GM21737 (cell line): ENCODE data around the gene VSIG2.
"Not testable (repeated sequence)": the region's sequence is repeated elsewhere in the genome, so short reads cannot be mapped to it uniquely, and the experiment has no call there.

Source experiments
- ATAC-seq: cut with Tn5 transposase; IDR thresholded peaks from one replicate; pipeline ENCODE4 v1.9.1; 2021; ENCODE audit warnings: mild to moderate bottlenecking, moderate library complexity; ENCODE audit not compliant: unreplicated experiment

VSIG2 gene, protein sequence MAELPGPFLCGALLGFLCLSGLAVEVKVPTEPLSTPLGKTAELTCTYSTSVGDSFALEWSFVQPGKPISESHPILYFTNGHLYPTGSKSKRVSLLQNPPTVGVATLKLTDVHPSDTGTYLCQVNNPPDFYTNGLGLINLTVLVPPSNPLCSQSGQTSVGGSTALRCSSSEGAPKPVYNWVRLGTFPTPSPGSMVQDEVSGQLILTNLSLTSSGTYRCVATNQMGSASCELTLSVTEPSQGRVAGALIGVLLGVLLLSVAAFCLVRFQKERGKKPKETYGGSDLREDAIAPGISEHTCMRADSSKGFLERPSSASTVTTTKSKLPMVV

DNA sequence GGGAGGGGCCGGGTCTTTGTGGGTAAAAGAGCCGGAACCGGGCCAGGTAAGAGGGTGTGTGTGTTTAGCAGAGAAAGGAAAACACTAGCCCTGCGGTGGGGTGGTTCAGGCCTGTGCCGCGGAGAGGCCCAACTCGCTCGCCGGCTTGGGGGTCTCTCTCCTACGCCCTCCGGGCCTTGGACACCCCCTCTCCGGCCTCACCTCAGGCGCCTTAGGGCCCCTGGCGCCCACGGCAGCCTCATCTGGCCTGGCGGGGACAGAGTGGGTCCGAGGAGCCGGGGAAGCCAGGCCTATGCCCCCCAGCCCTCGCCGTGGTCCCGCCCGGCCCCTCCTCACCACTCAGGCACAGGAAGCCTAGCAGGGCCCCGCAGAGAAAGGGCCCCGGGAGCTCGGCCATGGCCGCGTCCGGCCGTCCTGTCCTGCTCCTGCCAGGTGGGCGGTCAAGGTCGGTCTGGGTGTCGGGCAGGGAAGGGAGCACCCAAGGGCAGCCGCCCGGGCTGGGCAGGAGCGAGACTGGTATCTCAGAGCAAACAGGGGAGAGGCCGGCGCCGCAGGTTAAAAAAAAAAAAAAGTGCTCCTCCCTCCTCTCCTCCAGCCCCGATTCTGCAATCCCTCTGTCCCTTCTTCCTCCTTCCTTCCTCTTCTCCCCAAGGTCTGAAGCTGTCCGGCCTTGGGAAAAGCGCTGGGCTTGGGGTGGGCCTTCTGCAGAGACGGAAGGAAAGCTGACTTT is at the start of gene VSIG2:
VSIG2 (minus strand) TSS at position 515 of the 730 bp plus-strand sequence; CDS start at position 397, 118 bp downstream.
- ATAC-seq = no peak

GRCh38 chr11:124801014-124801413 is 49.0 kb upstream of the VSIG2 start:
- no peak for ATAC-seq

- peak; percentile 86 for ATAC-seq
These were observed 48.3 kb upstream of the VSIG2 start, which contains the start of gene MSANTD2 for GRCh38 chr11:124800226-124800929. Gene MSANTD2 (minus strand): TSS chr11:124800406. CDS start chr11:124800380, 26 bp downstream.

- ATAC-seq = peak; percentile 31
These were observed 47.5 kb upstream of the VSIG2 start for GRCh38 chr11:124799348-124800225.

DNA sequence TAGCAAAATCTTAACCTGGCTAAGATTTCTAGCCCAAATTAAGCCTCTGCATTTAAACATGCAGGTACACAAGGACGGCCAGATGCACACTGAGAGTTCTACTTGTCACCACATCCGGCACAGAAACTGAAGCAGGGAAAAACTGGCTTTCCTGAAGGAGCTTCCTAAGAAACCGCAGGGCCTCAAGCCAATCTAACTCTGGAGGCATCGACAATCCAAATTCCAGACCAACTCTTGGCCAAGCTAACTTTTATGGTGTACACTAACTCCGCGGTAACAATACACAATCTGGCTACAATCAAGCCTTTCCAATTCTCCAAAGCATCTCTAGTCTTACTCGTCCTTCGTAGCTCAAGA is 46.9 kb upstream of the VSIG2 start:
- ATAC-seq = peak; percentile 16

- ATAC-seq = no peak
These were observed 44.3 kb upstream of the VSIG2 start for GRCh38 chr11:124796312-124796711.

- ATAC-seq = no peak
These were observed 41.6 kb upstream of the VSIG2 start for GRCh38 chr11:124793466-124794278.

- peak; percentile 72 for ATAC-seq
These were observed 39.7 kb upstream of the VSIG2 start for GRCh38 chr11:124791626-124792341.

DNA sequence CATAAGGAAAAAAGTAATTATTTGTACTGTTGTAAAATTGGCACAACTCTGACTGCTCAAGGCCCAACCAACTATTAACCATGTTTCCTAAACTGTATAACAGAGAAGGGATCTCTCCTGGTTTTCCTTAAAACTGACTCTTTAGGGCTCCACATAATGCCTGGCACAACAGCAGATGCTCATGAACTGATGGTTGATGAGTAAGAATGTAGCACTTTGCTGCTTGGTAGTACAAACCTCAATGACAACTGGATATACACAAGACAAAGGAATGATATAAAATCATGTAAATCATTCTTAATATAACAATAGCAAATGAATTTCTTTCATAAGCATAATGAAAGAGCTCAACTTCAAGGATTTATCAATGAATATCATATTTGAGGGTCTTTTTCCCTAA is 36.5 kb upstream of the VSIG2 start:
- no peak for ATAC-seq

GRCh38 chr11:124784051-124784450 is 32.0 kb upstream of the VSIG2 start:
- no peak for ATAC-seq

GRCh38 chr11:124783002-124783401 is 30.9 kb upstream of the VSIG2 start:
- ATAC-seq = no peak

DNA sequence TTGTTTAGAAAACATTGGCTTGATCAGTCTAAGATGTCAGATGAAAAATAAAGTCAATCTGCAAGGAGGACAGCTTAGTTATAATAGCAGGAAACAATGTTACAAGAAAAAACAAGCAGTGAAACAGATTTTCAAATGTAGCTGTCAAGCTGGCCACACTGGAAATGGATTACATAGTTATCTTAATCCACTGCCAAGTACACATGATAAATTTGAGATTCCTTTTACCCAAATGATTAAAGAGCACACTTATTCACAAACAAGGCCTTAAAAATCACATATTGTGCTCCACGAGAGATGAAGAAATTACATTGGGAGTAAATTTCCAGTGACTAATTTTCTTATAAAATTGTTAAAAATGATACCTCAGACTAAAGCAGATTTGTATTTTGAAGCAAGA is 27.5 kb upstream of the VSIG2 start:
- no peak for ATAC-seq

DNA sequence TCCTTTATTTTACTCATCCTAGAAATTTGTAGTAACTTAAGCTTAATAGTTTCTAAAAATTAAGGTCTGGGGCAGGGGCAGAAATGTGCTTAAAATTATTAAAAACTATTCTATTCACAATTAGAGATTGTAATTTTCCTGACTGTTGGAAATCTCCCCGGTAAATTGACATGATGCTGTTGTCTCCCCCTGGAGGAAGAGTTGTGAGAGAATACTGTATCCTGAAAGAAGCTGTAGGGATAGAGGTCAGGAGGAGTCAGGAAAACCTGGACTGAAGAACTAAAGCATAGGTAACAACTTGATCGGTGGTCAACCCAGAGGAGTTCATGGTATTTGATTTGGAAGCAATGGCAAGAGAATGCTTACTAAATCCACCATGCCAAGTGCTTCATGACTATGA is 26.2 kb upstream of the VSIG2 start:
- ATAC-seq = no peak

GRCh38 chr11:124776865-124777645 is 25.0 kb upstream of the VSIG2 start:
- ATAC-seq = no peak

DNA sequence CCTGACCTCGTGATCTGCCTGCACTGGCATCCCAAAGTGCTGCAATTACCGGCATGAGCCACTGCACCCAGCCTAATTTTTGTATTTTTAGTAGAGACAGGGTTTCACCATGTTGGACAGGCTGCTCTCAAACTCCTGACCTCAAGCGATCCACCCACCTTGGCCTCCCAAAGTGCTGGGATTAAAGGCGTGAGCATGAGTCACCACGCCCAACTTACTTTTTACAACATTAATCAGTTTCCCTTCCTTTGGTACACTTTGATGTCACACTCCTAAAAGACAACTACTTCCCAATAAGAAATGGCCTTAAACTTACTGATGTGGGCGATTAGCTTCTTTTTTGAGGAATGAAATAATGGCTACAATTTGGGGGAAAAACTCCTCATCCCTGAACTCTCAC is 18.9 kb upstream of the VSIG2 start:
- not testable (repeated sequence) for ATAC-seq

GRCh38 chr11:124769806-124770774 is 18.0 kb upstream of the VSIG2 start:
- no peak for ATAC-seq

DNA sequence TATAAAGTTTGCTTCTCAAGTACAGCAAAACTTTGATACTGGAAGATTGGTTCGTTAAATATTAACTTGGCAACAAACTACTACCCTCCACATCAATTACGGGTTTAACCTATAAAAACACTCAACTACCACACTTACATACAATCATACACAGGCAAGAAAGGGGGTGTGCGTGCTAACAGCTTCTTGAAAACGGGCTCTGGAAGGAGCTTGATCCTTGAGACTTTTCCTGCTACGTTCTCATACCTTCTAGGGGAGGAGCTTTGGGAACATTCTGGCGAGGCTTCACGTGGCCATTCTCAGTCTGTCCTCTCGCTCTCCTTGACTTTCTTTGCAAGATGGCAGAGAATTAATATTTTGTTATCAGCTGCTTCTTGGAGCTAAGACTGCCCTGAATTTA is 16.9 kb upstream of the VSIG2 start:
- ATAC-seq = no peak
